NCI-H1105 (cell line): ENCODE data around the gene PGA4.

Source experiments
- DNase-seq: peaks from one replicate; lab custom pipeline; 2025; lab: John Stamatoyannopoulos, UW

The PGA4 gene

GRCh38 chr11:61279934-61280659, 58.0 kb downstream of the PGA4 start:
- no peak for DNase-seq

GRCh38 chr11:61280883-61281580, 58.9 kb downstream of the PGA4 start:
- no peak for DNase-seq
